Stimulated activated CD8-positive, alpha-beta memory T cell treated with anti-CD3 and anti-CD28 coated beads, Interleukin-12 subunit alpha, Interleukin-12 subunit beta, amount 100 ng/mL, for 1 hour (primary cell): ENCODE data around the gene RPUSD3.
A peak's percentile ranks its signal among the peaks of the same experiment; 100 is the strongest.
"Not testable (repeated sequence)": the region's sequence is repeated elsewhere in the genome, so short reads cannot be mapped to it uniquely, and the experiment has no call there.

Experiments
- DNase-seq: peaks from one replicate; pipeline ENCODE4 v3.0.0-alpha.2; 2020; ENCODE audit warnings: low read depth

The RPUSD3 gene

GRCh38 chr3:9843715-9844438 is at the start of gene RPUSD3:
RPUSD3 (minus strand) TSS chr3:9844008; CDS start chr3:9843990, 18 bp downstream.
- peak; percentile 96 for DNase-seq

- DNase-seq: no peak
Observed at GRCh38 chr3:9891072-9891622, 47.3 kb upstream of the RPUSD3 start.

- DNase-seq: peak; percentile 85
Observed at GRCh38 chr3:9890249-9891071, 46.7 kb upstream of the RPUSD3 start, which contains the start of gene JAGN1. JAGN1 (plus strand) TSS chr3:9890610; CDS start chr3:9890723, 113 bp downstream.

- no peak for DNase-seq
Observed at GRCh38 chr3:9889405-9889804, 45.6 kb upstream of the RPUSD3 start.

- no peak for DNase-seq
Observed at GRCh38 chr3:9888540-9888939, 44.7 kb upstream of the RPUSD3 start.

GRCh38 chr3:9887480-9887879 is 43.7 kb upstream of the RPUSD3 start:
- DNase-seq: no peak

- DNase-seq: no peak
Observed at GRCh38 chr3:9886328-9886727, 42.5 kb upstream of the RPUSD3 start.

- DNase-seq: no peak
Observed at GRCh38 chr3:9884555-9885165, 40.9 kb upstream of the RPUSD3 start.

GRCh38 chr3:9883706-9884554 is 40.1 kb upstream of the RPUSD3 start:
- DNase-seq: no peak

- DNase-seq: no peak
Observed at GRCh38 chr3:9881441-9881840, 37.6 kb upstream of the RPUSD3 start.

- DNase-seq: no peak
Observed at GRCh38 chr3:9879830-9880549, 36.2 kb upstream of the RPUSD3 start, which contains the start of gene CIDEC. CIDEC (minus strand) TSS chr3:9880253; CDS start chr3:9878486, 1,767 bp downstream.

- no peak for DNase-seq
Observed at GRCh38 chr3:9878700-9879099, 34.9 kb upstream of the RPUSD3 start.

- DNase-seq: no peak
Observed at GRCh38 chr3:9876991-9877390, 33.2 kb upstream of the RPUSD3 start.

GRCh38 chr3:9876255-9876654 is 32.4 kb upstream of the RPUSD3 start:
- DNase-seq: not testable (repeated sequence)

- DNase-seq: no peak
Observed at GRCh38 chr3:9875448-9875847, 31.6 kb upstream of the RPUSD3 start.

GRCh38 chr3:9872067-9872466 is 28.3 kb upstream of the RPUSD3 start:
- not testable (repeated sequence) for DNase-seq

- DNase-seq: no peak
Observed at GRCh38 chr3:9870978-9871377, 27.2 kb upstream of the RPUSD3 start.

- no peak for DNase-seq
Observed at GRCh38 chr3:9869955-9870354, 26.1 kb upstream of the RPUSD3 start.

- DNase-seq: no peak
Observed at GRCh38 chr3:9867106-9867505, 23.3 kb upstream of the RPUSD3 start.

GRCh38 chr3:9866639-9867038 is 22.8 kb upstream of the RPUSD3 start:
- DNase-seq: no peak
